ENCODE measurements around the gene GPR6. TPM values are rescaled to one million over a fixed set of nuclear protein-coding genes. Genes with fewer than 3 reads are reported as not detected.
A peak's percentile ranks its signal among the peaks of the same experiment; 100 is the strongest.

GPR6 gene
- total and polyA plus RNA-seq, 4 experiments from 2014 or later = not detected

- no peaks in the 10 kb centered on the region for H3K4me1 Mint-ChIP-seq
- intact Hi-C loops (cut with micrococcal nuclease) = no loop called here
These were observed 24.6 kb downstream of the GPR6 start for GRCh38 chr6:110002676-110003075.

GRCh38 chr6:110013386-110013785, 35.3 kb downstream of the GPR6 start:
- Mint-ChIP-seq H3K36me3 (no peaks in the 10 kb centered on the region), H3K9me3 (peaks cover 0 to 5% (median 0%) of the 10 kb centered on the region in 8 donors), H3K4me3 (no peak overlapping the region), H3K27ac (no peak overlapping the region), H3K4me1 (no peaks in the 10 kb centered on the region), H3K27me3 (peaks cover 6 to 12% of the 10 kb centered on the region in 2 donors)
- H3K27me3 ChIP-seq (ENCODE audit: insufficient read depth, low read length) = no peaks in the 10 kb centered on the region
- no peak overlapping the region for H3K27ac ChIP-seq (ENCODE audit: low read depth, low read length)
- no peak for DNase-seq
- CTCF ChIA-PET (ENCODE audit: partially characterized antibody) = interaction anchor here (3.5 kb wide), 1 partner anchor 26 kb away, joined by 15 read pairs; no protein-coding TSS in a partner anchor
- H3K4me1 ChIP-seq (ENCODE audit: insufficient read depth, low read length) = no peaks in the 10 kb centered on the region
- H3K4me3 ChIP-seq (ENCODE audit: low read length in 2 of 2) = no peak overlapping the region
- H3K36me3 ChIP-seq (ENCODE audit: insufficient read depth, low read length) = no peaks in the 10 kb centered on the region
- intact Hi-C loops (cut with micrococcal nuclease) = no loop called here
- no peaks in the 10 kb centered on the region for H3K9me3 ChIP-seq (ENCODE audit: control insufficient read depth in 1 of 2, low read length in 2 of 2)
- POLR2A ChIA-PET (ENCODE audit: partially characterized antibody) = no interaction called here

More at GRCh38 chr6:110002676-110003075, 24.6 kb downstream of the GPR6 start:
- H3K9me3 Mint-ChIP-seq = peaks cover 0 to 7% (median 2%) of the 10 kb centered on the region in 8 donors
- H3K27me3 Mint-ChIP-seq = peaks cover 17 to 39% of the 10 kb centered on the region in 2 donors
- no peaks in the 10 kb centered on the region for H3K4me1 ChIP-seq (ENCODE audit: insufficient read depth, low read length)
- H3K27ac Mint-ChIP-seq = no peak overlapping the region
- DNase-seq = no peak
- no peak overlapping the region for H3K27ac ChIP-seq (ENCODE audit: low read depth, low read length)
- H3K36me3 Mint-ChIP-seq = no peaks in the 10 kb centered on the region
- no peaks in the 10 kb centered on the region for H3K9me3 ChIP-seq (ENCODE audit: control insufficient read depth in 1 of 2, low read length in 2 of 2)
- H3K4me3 Mint-ChIP-seq = no peak overlapping the region
- POLR2A ChIA-PET (ENCODE audit: partially characterized antibody) = no interaction called here
- no peaks in the 10 kb centered on the region for H3K36me3 ChIP-seq (ENCODE audit: insufficient read depth, low read length)
- no peak overlapping the region for H3K4me3 ChIP-seq (ENCODE audit: low read length in 2 of 2)
- H3K27me3 ChIP-seq (ENCODE audit: insufficient read depth, low read length) = no peaks in the 10 kb centered on the region
- CTCF ChIA-PET (ENCODE audit: partially characterized antibody) = interaction anchor here (2.1 kb wide), 1 partner anchor 37 kb away, joined by 7 read pairs; no protein-coding TSS in a partner anchor

GRCh38 chr6:110015206-110015605, 37.1 kb downstream of the GPR6 start:
- H3K36me3 Mint-ChIP-seq = no peaks in the 10 kb centered on the region
- no peak overlapping the region for H3K4me3 Mint-ChIP-seq
- no peak overlapping the region for H3K4me3 ChIP-seq (ENCODE audit: low read length in 2 of 2)
- H3K27ac ChIP-seq (ENCODE audit: low read depth, low read length) = no peak overlapping the region
- no peaks in the 10 kb centered on the region for H3K36me3 ChIP-seq (ENCODE audit: insufficient read depth, low read length)
- no peaks in the 10 kb centered on the region for H3K9me3 ChIP-seq (ENCODE audit: control insufficient read depth in 1 of 2, low read length in 2 of 2)
- H3K27me3 ChIP-seq (ENCODE audit: insufficient read depth, low read length) = no peaks in the 10 kb centered on the region
- peaks cover 0 to 5% (median 0%) of the 10 kb centered on the region in 8 donors for H3K9me3 Mint-ChIP-seq
- ChIA-PET POLR2A (ENCODE audit: partially characterized antibody) (no interaction called here), CTCF (ENCODE audit: partially characterized antibody) (no interaction called here)
- H3K4me1 ChIP-seq (ENCODE audit: insufficient read depth, low read length) = no peaks in the 10 kb centered on the region
- peaks cover 4 to 9% of the 10 kb centered on the region in 2 donors for H3K27me3 Mint-ChIP-seq
- DNase-seq = no peak
- intact Hi-C loops (cut with micrococcal nuclease) = no loop called here
- peaks cover 0 to 3% (median 0%) of the 10 kb centered on the region in 4 donors for H3K4me1 Mint-ChIP-seq
- H3K27ac Mint-ChIP-seq = no peak overlapping the region

GRCh38 chr6:110017306-110017705, 39.2 kb downstream of the GPR6 start:
- H3K36me3 Mint-ChIP-seq = no peaks in the 10 kb centered on the region
- CTCF ChIA-PET (ENCODE audit: partially characterized antibody) = interaction anchor here (1.3 to 6.8 kb wide), 3 partner anchors 22 to 490 kb away, joined by 3 to 35 read pairs (median 4); no protein-coding TSS in a partner anchor

GRCh38 chr6:110017946-110018345, 39.8 kb downstream of the GPR6 start:
- Histone ChIP-seq H3K36me3 (ENCODE audit: insufficient read depth, low read length) (no peaks in the 10 kb centered on the region), H3K27me3 (ENCODE audit: insufficient read depth, low read length) (no peaks in the 10 kb centered on the region), H3K9me3 (ENCODE audit: control insufficient read depth in 1 of 2, low read length in 2 of 2) (no peaks in the 10 kb centered on the region), H3K4me1 (ENCODE audit: insufficient read depth, low read length) (peaks cover 3% of the 10 kb centered on the region), H3K27ac (ENCODE audit: low read depth, low read length) (no peak overlapping the region), H3K4me3 (ENCODE audit: low read length in 2 of 2) (no peak overlapping the region)
- Mint-ChIP-seq H3K27ac (no peak overlapping the region), H3K4me1 (peaks cover 0 to 11% (median 5%) of the 10 kb centered on the region in 4 donors), H3K27me3 (peaks cover 4 to 9% of the 10 kb centered on the region in 2 donors), H3K9me3 (no peaks in the 10 kb centered on the region), H3K36me3 (no peaks in the 10 kb centered on the region), H3K4me3 (no peak overlapping the region)
- POLR2A ChIA-PET (ENCODE audit: partially characterized antibody) = no interaction called here
- intact Hi-C loops (cut with micrococcal nuclease) = no loop called here
- CTCF ChIA-PET (ENCODE audit: partially characterized antibody) = interaction anchor here (1.4 to 6.8 kb wide), 2 partner anchors 22 to 35 kb away, joined by 4 to 35 read pairs; no protein-coding TSS in a partner anchor
- DNase-seq = no peak

More at GRCh38 chr6:110017306-110017705, 39.2 kb downstream of the GPR6 start:
- peaks cover 0 to 11% (median 5%) of the 10 kb centered on the region in 4 donors for H3K4me1 Mint-ChIP-seq
- H3K9me3 Mint-ChIP-seq = no peaks in the 10 kb centered on the region
- Histone ChIP-seq H3K4me1 (ENCODE audit: insufficient read depth, low read length) (peaks cover 3% of the 10 kb centered on the region), H3K9me3 (ENCODE audit: control insufficient read depth in 1 of 2, low read length in 2 of 2) (no peaks in the 10 kb centered on the region), H3K4me3 (ENCODE audit: low read length in 2 of 2) (no peak overlapping the region), H3K27me3 (ENCODE audit: insufficient read depth, low read length) (no peaks in the 10 kb centered on the region), H3K36me3 (ENCODE audit: insufficient read depth, low read length) (no peaks in the 10 kb centered on the region), H3K27ac (ENCODE audit: low read depth, low read length) (no peak overlapping the region)
- intact Hi-C loops (cut with micrococcal nuclease) = no loop called here
- H3K27ac Mint-ChIP-seq = peak overlapping the region in 1 of 7 donors; percentile 1
- H3K4me3 Mint-ChIP-seq = no peak overlapping the region
- no peak for DNase-seq
- POLR2A ChIA-PET (ENCODE audit: partially characterized antibody) = no interaction called here
- peaks cover 4 to 9% of the 10 kb centered on the region in 2 donors for H3K27me3 Mint-ChIP-seq

GRCh38 chr6:110018486-110018885, 40.4 kb downstream of the GPR6 start:
- Mint-ChIP-seq H3K4me1 (peaks cover 0 to 11% (median 5%) of the 10 kb centered on the region in 4 donors), H3K4me3 (no peak overlapping the region), H3K27ac (no peak overlapping the region), H3K9me3 (no peaks in the 10 kb centered on the region), H3K36me3 (no peaks in the 10 kb centered on the region), H3K27me3 (peaks cover 4 to 7% of the 10 kb centered on the region in 2 donors)
- Histone ChIP-seq H3K27me3 (ENCODE audit: insufficient read depth, low read length) (no peaks in the 10 kb centered on the region), H3K36me3 (ENCODE audit: insufficient read depth, low read length) (no peaks in the 10 kb centered on the region), H3K27ac (ENCODE audit: low read depth, low read length) (no peak overlapping the region), H3K4me3 (ENCODE audit: low read length in 2 of 2) (no peak overlapping the region), H3K9me3 (ENCODE audit: control insufficient read depth in 1 of 2, low read length in 2 of 2) (no peaks in the 10 kb centered on the region), H3K4me1 (ENCODE audit: insufficient read depth, low read length) (peaks cover 3% of the 10 kb centered on the region)
- no peak for DNase-seq
- ChIA-PET POLR2A (ENCODE audit: partially characterized antibody) (no interaction called here), CTCF (ENCODE audit: partially characterized antibody) (interaction anchor here (6.8 kb wide), 1 partner anchor 21 kb away, joined by 35 read pairs; no protein-coding TSS in a partner anchor)
- intact Hi-C loops (cut with micrococcal nuclease) = no loop called here

- H3K27me3 Mint-ChIP-seq = peaks cover 4 to 5% of the 10 kb centered on the region in 2 donors
- peaks cover 0 to 11% (median 5%) of the 10 kb centered on the region in 4 donors for H3K4me1 Mint-ChIP-seq
- H3K27ac Mint-ChIP-seq = no peak overlapping the region
- POLR2A ChIA-PET (ENCODE audit: partially characterized antibody) = no interaction called here
- H3K4me1 ChIP-seq (ENCODE audit: insufficient read depth, low read length) = peaks cover 3% of the 10 kb centered on the region
- CTCF ChIA-PET (ENCODE audit: partially characterized antibody) = interaction anchor here (6.8 kb wide), 1 partner anchor 19 kb away, joined by 35 read pairs; no protein-coding TSS in a partner anchor
- no peaks in the 10 kb centered on the region for H3K9me3 ChIP-seq (ENCODE audit: control insufficient read depth in 1 of 2, low read length in 2 of 2)
- H3K36me3 ChIP-seq (ENCODE audit: insufficient read depth, low read length) = no peaks in the 10 kb centered on the region
- H3K9me3 Mint-ChIP-seq = no peaks in the 10 kb centered on the region
- no peak for DNase-seq
- no peaks in the 10 kb centered on the region for H3K36me3 Mint-ChIP-seq
- H3K4me3 Mint-ChIP-seq = no peak overlapping the region
- intact Hi-C loops (cut with micrococcal nuclease) = no loop called here
- H3K27ac ChIP-seq (ENCODE audit: low read depth, low read length) = no peak overlapping the region
- no peak overlapping the region for H3K4me3 ChIP-seq (ENCODE audit: low read length in 2 of 2)
- no peaks in the 10 kb centered on the region for H3K27me3 ChIP-seq (ENCODE audit: insufficient read depth, low read length)
These were observed 42.8 kb downstream of the GPR6 start for GRCh38 chr6:110020888-110021287.

All from CD4-positive, alpha-beta memory T cell (primary cell).